ENCODE measurements around the gene MGST3. TPM values are rescaled to one million over a fixed set of nuclear protein-coding genes. Genes with fewer than 3 reads are reported as not detected.

MGST3 gene
- total and polyA plus RNA-seq, 4 donors = 199 to 277 (median 217) TPM

- WGBS, 2 donors = 59 to 75% methylated on average over 2 of the region's 2 CpGs
- H3K4me1 ChIP-seq (ENCODE audit: control insufficient read depth in 1 of 2, insufficient read depth in 2 of 2, low read length in 2 of 2) = peaks cover 4 to 12% of the 10 kb centered on the region in 2 donors
These were observed 10.4 kb downstream of the MGST3 start for GRCh38 chr1:165641231-165641987.

GRCh38 chr1:165644064-165644735 is 13.2 kb downstream of the MGST3 start:
- 56 to 61% methylated on average over 2 of the region's 2 CpGs for WGBS, 2 donors
- no peak overlapping the region for H3K27ac ChIP-seq (ENCODE audit: low read depth in 1 of 2, low read length in 2 of 2)
- intact Hi-C loops (cut with DNase I) = no loop called here

More at GRCh38 chr1:165641231-165641987, 10.4 kb downstream of the MGST3 start:
- Histone ChIP-seq H3K27ac (ENCODE audit: low read depth in 1 of 2, low read length in 2 of 2) (no peak overlapping the region), H3K27me3 (ENCODE audit: control insufficient read depth in 1 of 2, insufficient read depth in 2 of 2, low read length in 1 of 2) (no peaks in the 10 kb centered on the region), H3K9me3 (ENCODE audit: control insufficient read depth, low read length) (no peaks in the 10 kb centered on the region), H3K4me3 (ENCODE audit: low read length in 2 of 2) (no peak overlapping the region), H3K36me3 (ENCODE audit: control insufficient read depth in 1 of 2, insufficient read depth in 2 of 2, low read length in 1 of 2) (no peaks in the 10 kb centered on the region)
- no peak for ATAC-seq (ENCODE audit: low FRiP score)
- no peak for DNase-seq
- intact Hi-C loops (cut with DNase I) = no loop called here

GRCh38 chr1:165645654-165646366 is 14.8 kb downstream of the MGST3 start:
- DNase-seq (no peak), ATAC-seq (ENCODE audit: low FRiP score) (no peak)
- Histone ChIP-seq H3K4me1 (ENCODE audit: control insufficient read depth in 1 of 2, insufficient read depth in 2 of 2, low read length in 2 of 2) (peaks cover 0 to 2% of the 10 kb centered on the region in 2 donors), H3K4me3 (ENCODE audit: low read length in 2 of 2) (no peak overlapping the region), H3K36me3 (ENCODE audit: control insufficient read depth in 1 of 2, insufficient read depth in 2 of 2, low read length in 1 of 2) (no peaks in the 10 kb centered on the region), H3K27me3 (ENCODE audit: control insufficient read depth in 1 of 2, insufficient read depth in 2 of 2, low read length in 1 of 2) (no peaks in the 10 kb centered on the region), H3K27ac (ENCODE audit: low read depth in 1 of 2, low read length in 2 of 2) (no peak overlapping the region), H3K9me3 (ENCODE audit: control insufficient read depth, low read length) (no peaks in the 10 kb centered on the region)
- WGBS, 2 donors = 85 to 86% methylated on average over 8 of the region's 8 CpGs
- intact Hi-C loops (cut with DNase I) = no loop called here

More at GRCh38 chr1:165644064-165644735, 13.2 kb downstream of the MGST3 start:
- Histone ChIP-seq H3K4me3 (ENCODE audit: low read length in 2 of 2) (no peak overlapping the region), H3K9me3 (ENCODE audit: control insufficient read depth, low read length) (no peaks in the 10 kb centered on the region), H3K36me3 (ENCODE audit: control insufficient read depth in 1 of 2, insufficient read depth in 2 of 2, low read length in 1 of 2) (no peaks in the 10 kb centered on the region), H3K27me3 (ENCODE audit: control insufficient read depth in 1 of 2, insufficient read depth in 2 of 2, low read length in 1 of 2) (no peaks in the 10 kb centered on the region), H3K4me1 (ENCODE audit: control insufficient read depth in 1 of 2, insufficient read depth in 2 of 2, low read length in 2 of 2) (peaks cover 0 to 5% of the 10 kb centered on the region in 2 donors)
- DNase-seq = no peak
- ATAC-seq (ENCODE audit: low FRiP score) = no peak

- Histone ChIP-seq H3K4me1 (ENCODE audit: control insufficient read depth in 1 of 2, insufficient read depth in 2 of 2, low read length in 2 of 2) (peaks cover 0 to 2% of the 10 kb centered on the region in 2 donors), H3K9me3 (ENCODE audit: control insufficient read depth, low read length) (no peaks in the 10 kb centered on the region), H3K27me3 (ENCODE audit: control insufficient read depth in 1 of 2, insufficient read depth in 2 of 2, low read length in 1 of 2) (no peaks in the 10 kb centered on the region), H3K4me3 (ENCODE audit: low read length in 2 of 2) (no peak overlapping the region), H3K36me3 (ENCODE audit: control insufficient read depth in 1 of 2, insufficient read depth in 2 of 2, low read length in 1 of 2) (peaks cover 0 to 2% of the 10 kb centered on the region in 2 donors), H3K27ac (ENCODE audit: low read depth in 1 of 2, low read length in 2 of 2) (no peak overlapping the region)
- DNase-seq = no peak
- intact Hi-C loops (cut with DNase I) = no loop called here
- ATAC-seq (ENCODE audit: low FRiP score) = no peak
These were observed 16.5 kb downstream of the MGST3 start for GRCh38 chr1:165647517-165647916.

GRCh38 chr1:165647970-165648369 is 16.9 kb downstream of the MGST3 start:
- WGBS, 2 donors = 88 to 94% methylated on average over 4 of the region's 4 CpGs
- ATAC-seq (ENCODE audit: low FRiP score) = no peak

GRCh38 chr1:165648919-165649572 is 18.0 kb downstream of the MGST3 start:
- ATAC-seq (ENCODE audit: low FRiP score) = no peak
- Histone ChIP-seq H3K27me3 (ENCODE audit: control insufficient read depth in 1 of 2, insufficient read depth in 2 of 2, low read length in 1 of 2) (no peaks in the 10 kb centered on the region), H3K9me3 (ENCODE audit: control insufficient read depth, low read length) (no peaks in the 10 kb centered on the region), H3K36me3 (ENCODE audit: control insufficient read depth in 1 of 2, insufficient read depth in 2 of 2, low read length in 1 of 2) (peaks cover 0 to 5% of the 10 kb centered on the region in 2 donors), H3K27ac (ENCODE audit: low read depth in 1 of 2, low read length in 2 of 2) (no peak overlapping the region), H3K4me1 (ENCODE audit: control insufficient read depth in 1 of 2, insufficient read depth in 2 of 2, low read length in 2 of 2) (peaks cover 0 to 2% of the 10 kb centered on the region in 2 donors), H3K4me3 (ENCODE audit: low read length in 2 of 2) (no peak overlapping the region)
- DNase-seq = no peak
- 65 to 68% methylated on average over 7 of the region's 7 CpGs for WGBS, 2 donors
- intact Hi-C loops (cut with DNase I) = no loop called here

More at GRCh38 chr1:165647970-165648369, 16.9 kb downstream of the MGST3 start:
- H3K36me3 ChIP-seq (ENCODE audit: control insufficient read depth in 1 of 2, insufficient read depth in 2 of 2, low read length in 1 of 2) = peaks cover 0 to 2% of the 10 kb centered on the region in 2 donors
- no peak for DNase-seq
- H3K4me3 ChIP-seq (ENCODE audit: low read length in 2 of 2) = no peak overlapping the region
- peaks cover 0 to 2% of the 10 kb centered on the region in 2 donors for H3K4me1 ChIP-seq (ENCODE audit: control insufficient read depth in 1 of 2, insufficient read depth in 2 of 2, low read length in 2 of 2)
- no peak overlapping the region for H3K27ac ChIP-seq (ENCODE audit: low read depth in 1 of 2, low read length in 2 of 2)
- no peaks in the 10 kb centered on the region for H3K27me3 ChIP-seq (ENCODE audit: control insufficient read depth in 1 of 2, insufficient read depth in 2 of 2, low read length in 1 of 2)
- H3K9me3 ChIP-seq (ENCODE audit: control insufficient read depth, low read length) = no peaks in the 10 kb centered on the region
- intact Hi-C loops (cut with DNase I) = no loop called here

GRCh38 chr1:165650981-165651625 is 20.1 kb downstream of the MGST3 start:
- WGBS, 2 donors = 92 to 96% methylated on average over 9 of the region's 9 CpGs
- Histone ChIP-seq H3K27ac (ENCODE audit: low read depth in 1 of 2, low read length in 2 of 2) (no peak overlapping the region), H3K9me3 (ENCODE audit: control insufficient read depth, low read length) (no peaks in the 10 kb centered on the region), H3K36me3 (ENCODE audit: control insufficient read depth in 1 of 2, insufficient read depth in 2 of 2, low read length in 1 of 2) (peaks cover 0 to 6% of the 10 kb centered on the region in 2 donors), H3K4me1 (ENCODE audit: control insufficient read depth in 1 of 2, insufficient read depth in 2 of 2, low read length in 2 of 2) (peaks cover 0 to 2% of the 10 kb centered on the region in 2 donors), H3K27me3 (ENCODE audit: control insufficient read depth in 1 of 2, insufficient read depth in 2 of 2, low read length in 1 of 2) (no peaks in the 10 kb centered on the region), H3K4me3 (ENCODE audit: low read length in 2 of 2) (no peak overlapping the region)
- intact Hi-C loops (cut with DNase I) = no loop called here
- no peak for DNase-seq
- no peak for ATAC-seq (ENCODE audit: low FRiP score)

Measured in aorta (tissue), 5 donors.